Measurements from ENCODE around the gene ALOXE3.
A peak's percentile ranks its signal among the peaks of the same experiment; 100 is the strongest.
"Not testable (repeated sequence)": the region's sequence is repeated elsewhere in the genome, so short reads cannot be mapped to it uniquely, and the experiment has no call there.

Gene ALOXE3

GRCh38 chr17:8122924-8123694 is 4.8 kb upstream of the ALOXE3 start:
- no peak for DNase-seq (ENCODE audit: low read depth in 2 of 3, low spot score in 1 of 3)

GRCh38 chr17:8122422-8122923 is 4.2 kb upstream of the ALOXE3 start:
- DNase-seq (ENCODE audit: low read depth in 2 of 3, low spot score in 1 of 3) = no peak

- peak in 1 of 3 donors; percentile 34 for DNase-seq (ENCODE audit: low read depth in 2 of 3, low spot score in 1 of 3)
Observed at GRCh38 chr17:8121681-8122421, 3.5 kb upstream of the ALOXE3 start.

DNA sequence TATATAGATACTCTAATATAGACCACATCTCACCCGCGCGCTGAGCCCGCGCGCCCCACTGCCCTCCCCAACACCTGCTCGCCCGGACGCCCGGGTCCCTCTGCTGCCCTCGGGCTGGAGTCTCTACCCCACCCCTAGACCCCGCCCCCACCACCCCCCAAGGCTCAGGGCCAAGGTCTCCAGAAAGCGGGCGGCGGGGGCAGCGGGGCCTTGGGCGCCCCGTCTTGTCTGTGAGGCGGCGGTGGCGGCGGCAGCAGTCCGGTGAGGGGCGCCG is 3.0 kb upstream of the ALOXE3 start:
- no peak for DNase-seq (ENCODE audit: low read depth in 2 of 3, low spot score in 1 of 3)

- DNase-seq (ENCODE audit: low read depth in 2 of 3, low spot score in 1 of 3) = peak; percentile 72 to 94 (median 81)
Observed at GRCh38 chr17:8120520-8121406, 2.4 kb upstream of the ALOXE3 start.

GRCh38 chr17:8119581-8120519 is 1.5 kb upstream of the ALOXE3 start:
- peak; percentile 86 to 99 (median 95) for DNase-seq (ENCODE audit: low read depth in 2 of 3, low spot score in 1 of 3)

DNA sequence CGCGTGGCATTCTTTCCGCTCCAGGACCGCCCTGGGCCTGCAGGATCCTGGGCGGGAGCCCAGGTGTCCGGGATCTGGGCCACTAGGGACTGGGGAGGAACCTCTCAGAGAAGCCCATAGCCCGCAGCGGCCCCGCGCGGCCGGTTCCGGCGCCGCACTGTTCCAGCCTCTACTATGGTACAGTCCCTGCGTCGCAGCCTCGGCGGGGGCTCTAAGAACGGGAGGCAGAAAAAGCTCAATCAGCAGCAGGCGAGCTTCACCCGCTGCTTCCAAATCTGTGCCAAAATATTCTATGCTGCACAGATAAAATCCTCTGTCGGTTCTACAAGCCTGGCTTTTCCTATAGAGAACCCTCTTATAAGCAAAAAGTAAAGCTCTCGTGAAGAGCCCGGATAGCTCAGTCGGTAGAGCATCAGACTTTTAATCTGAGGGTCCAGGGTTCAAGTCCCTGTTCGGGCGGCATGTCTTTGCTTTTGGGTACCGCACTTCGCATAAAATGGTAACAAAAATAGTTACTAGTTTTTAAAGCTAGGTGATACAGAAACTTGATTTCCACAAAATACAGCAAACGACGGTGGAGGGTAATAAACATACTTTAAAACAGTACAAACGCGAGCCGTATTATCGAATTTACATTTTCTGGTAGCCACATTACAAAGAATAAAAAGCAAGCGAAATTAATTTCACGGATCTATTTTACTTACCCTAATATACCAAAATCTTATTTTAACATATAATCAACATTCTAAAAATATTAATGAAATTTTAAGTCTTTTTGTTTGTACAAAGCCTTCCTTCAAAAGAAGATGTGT is 661 bp upstream of the ALOXE3 start:
- peak; percentile 82 to 87 (median 85) for DNase-seq (ENCODE audit: low read depth in 2 of 3, low spot score in 1 of 3)

- DNase-seq (ENCODE audit: low read depth in 2 of 3, low spot score in 1 of 3) = no peak
Observed at GRCh38 chr17:8117367-8117979, 841 bp downstream of the ALOXE3 start.

GRCh38 chr17:8116776-8117175 is 1.5 kb downstream of the ALOXE3 start:
- no peak for DNase-seq (ENCODE audit: low read depth in 2 of 3, low spot score in 1 of 3)

GRCh38 chr17:8110907-8111306 is 7.4 kb downstream of the ALOXE3 start:
- DNase-seq (ENCODE audit: low read depth in 2 of 3, low spot score in 1 of 3) = no peak

DNA sequence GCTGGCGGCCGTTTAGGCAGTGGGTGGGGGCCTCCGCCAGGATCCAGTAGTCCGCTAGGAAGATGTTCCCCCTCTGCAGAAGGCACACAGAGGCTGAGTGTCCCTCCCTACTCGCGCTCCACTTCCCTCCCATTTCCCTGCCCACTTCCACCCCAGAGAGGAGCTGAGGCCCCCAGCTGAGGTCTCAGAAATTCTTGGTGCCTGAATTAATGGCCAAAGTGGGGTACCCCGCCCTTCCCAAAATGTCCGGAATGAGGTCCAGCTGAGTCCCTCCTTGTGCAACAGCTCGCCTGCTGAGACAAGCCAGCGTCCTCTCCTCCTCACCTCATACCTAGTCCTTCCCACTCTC is 7.9 kb downstream of the ALOXE3 start:
- no peak for DNase-seq (ENCODE audit: low read depth in 2 of 3, low spot score in 1 of 3)

DNA sequence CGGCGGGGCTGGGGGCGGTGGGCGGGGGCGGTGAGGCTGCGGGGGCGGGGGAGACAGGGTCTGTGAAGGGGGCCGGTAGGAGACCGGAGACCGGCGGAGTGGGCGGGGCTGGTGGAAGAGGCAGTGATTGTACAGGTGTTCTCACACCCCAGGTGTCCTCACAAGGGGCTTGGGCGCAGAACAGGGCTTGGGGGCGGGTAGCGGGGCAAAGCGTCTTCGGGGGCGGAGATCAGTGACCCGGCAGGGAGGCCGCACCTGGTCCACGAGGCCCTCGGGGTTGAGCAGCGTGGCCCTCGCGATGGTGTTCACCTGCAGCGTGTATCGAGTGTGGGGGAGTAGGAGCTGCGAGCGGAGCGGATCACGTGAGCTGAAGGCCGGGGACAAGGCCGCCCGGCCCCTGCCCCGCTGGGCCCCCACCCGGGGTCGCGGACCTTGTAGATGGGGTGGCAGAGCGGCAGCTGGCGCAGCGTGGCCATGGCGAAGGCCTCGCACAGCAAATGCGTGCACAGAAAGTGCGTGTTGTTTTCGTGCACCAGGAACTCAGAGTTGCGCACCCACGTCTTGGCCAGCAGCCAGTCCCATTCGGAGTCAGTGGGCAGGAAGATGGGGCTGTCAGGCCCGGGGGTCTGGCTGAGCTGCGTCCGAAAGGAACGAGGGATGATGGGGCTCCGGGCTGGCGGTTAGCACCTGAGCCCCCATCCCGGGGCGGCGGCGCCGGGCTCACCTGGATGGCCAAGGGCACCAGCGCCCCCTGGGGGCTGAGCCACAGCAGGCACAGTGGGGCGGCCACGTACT is 8.5 kb downstream of the ALOXE3 start:
- peak in 2 of 3 donors; percentile 69 to 75 for DNase-seq (ENCODE audit: low read depth in 2 of 3, low spot score in 1 of 3)

DNA sequence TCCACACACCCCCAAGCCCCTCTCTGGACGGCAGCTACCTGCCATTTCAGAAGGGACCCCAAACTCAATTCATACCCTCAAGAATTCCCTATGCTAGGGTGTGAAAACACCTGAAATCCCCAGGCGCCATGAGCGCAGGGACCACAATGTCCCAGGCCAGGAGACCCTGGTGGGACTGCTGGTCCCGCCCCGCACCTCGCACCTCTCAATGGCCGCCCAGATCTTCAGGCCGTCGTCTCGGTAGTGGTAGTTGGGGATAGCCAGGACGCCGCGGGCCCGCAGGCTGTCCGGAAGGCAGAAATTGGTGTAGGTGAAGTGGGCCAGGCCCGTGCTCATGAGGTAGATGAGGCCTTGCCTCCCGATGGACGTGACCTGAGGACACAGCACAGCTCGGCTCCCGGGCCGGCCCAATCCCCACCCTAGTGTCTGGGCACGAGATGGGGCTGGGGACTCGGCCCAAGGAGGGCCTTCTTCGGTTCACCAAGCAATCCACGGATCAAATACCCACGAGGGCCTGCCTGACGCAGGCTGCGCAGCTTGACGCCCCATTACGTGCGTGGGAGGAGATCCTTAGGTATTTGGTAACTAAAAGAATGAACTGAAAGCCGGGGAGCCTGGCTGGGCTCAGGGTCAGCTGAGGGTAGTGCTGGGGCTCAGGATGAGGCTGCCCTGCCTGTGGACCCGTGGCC is 9.2 kb downstream of the ALOXE3 start:
- no peak for DNase-seq (ENCODE audit: low read depth in 2 of 3, low spot score in 1 of 3)

DNA sequence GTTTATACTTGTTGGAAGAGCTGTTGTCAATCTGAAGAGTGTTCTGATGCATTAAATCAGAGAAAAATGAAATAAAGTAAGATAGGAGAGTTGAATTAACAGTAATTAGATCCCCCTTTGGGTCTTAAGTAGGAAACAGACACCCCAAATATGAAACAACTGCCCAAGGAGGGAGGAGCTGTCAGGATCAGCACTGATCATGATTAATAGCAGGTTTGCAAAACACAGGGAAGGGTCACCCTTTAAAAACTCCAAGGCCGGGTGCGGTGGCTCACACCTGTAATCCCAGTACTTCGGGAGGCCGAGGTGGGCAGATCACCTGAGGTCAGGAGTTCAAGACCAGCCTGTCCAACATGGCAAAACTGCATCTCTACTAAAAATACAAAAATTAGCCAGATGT is 11.3 kb downstream of the ALOXE3 start:
- not testable (repeated sequence) for DNase-seq (ENCODE audit: low read depth in 2 of 3, low spot score in 1 of 3)

DNA sequence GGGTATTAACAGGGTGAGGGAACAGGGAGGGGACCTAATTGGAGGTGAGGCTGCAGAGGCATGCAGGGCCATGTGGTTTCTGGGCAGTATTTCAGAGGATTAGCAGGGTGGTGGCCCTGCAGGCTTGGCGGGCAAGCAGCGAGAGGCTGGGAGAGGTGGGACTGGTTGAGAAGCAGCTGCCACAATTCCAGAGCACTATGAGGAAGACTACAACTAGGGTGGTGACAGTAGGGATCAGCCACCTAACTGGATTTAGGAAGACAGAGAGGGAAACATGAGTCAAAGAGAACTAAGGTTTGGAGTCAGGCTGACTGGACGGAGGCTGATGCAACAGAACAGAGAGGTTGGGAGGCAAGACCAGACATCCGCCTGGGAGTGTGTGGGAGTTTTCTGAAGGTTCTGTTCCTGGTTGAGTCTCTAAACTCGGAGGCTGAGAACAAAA is 12.3 kb downstream of the ALOXE3 start:
- no peak for DNase-seq (ENCODE audit: low read depth in 2 of 3, low spot score in 1 of 3)

GRCh38 chr17:8104911-8105310 is 13.4 kb downstream of the ALOXE3 start:
- DNase-seq (ENCODE audit: low read depth in 2 of 3, low spot score in 1 of 3) = no peak

GRCh38 chr17:8103549-8103948 is 14.8 kb downstream of the ALOXE3 start:
- no peak for DNase-seq (ENCODE audit: low read depth in 2 of 3, low spot score in 1 of 3)

DNA sequence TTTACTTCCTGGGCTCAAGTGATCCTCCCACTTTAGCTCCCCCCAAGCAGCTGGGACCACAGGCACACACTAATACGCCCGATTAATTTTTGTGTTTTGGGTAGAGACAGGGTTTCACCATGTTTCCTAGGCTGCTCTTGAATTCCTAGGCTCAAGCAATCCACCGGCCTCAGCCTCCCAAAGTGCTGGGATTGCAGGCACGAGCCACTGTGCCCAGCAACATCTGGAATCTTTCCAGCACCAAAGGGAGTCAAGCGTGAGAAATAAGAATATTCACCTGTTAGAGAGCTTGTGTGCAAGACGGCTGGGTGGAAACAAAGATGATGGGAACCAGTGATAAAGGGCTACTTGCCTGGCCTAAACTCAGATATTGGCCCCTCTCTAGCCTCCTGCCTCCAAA is 16.6 kb downstream of the ALOXE3 start:
- no peak for DNase-seq (ENCODE audit: low read depth in 2 of 3, low spot score in 1 of 3)
